Natural killer cell (primary cell): ENCODE data around the gene COX6A1. TPM values are rescaled to one million over a fixed set of nuclear protein-coding genes. Genes with fewer than 3 reads are reported as not detected.

ENCODE experiments used
- ATAC-seq, 3 donors: fragments of 150-1000 bp in 2 of 3; fragments of 200-7000 bp in 1 of 3; cut with Tn5 transposase; 1 replicate in 1 of 3; 2 replicates in 2 of 3; pipeline ENCODE4 v1.10.0; 2021; ENCODE audit warnings: mild to moderate bottlenecking in 2 of 3, moderate library complexity in 2 of 3
- DNase-seq, 2 donors: peaks; one replicate each; pipeline versions ENCODE4 v3.0.0 to v3.0.0-alpha.2; 2013 to 2021; ENCODE audit warnings: mixed read lengths in 1 of 2
- H3K27ac ChIP-seq: one replicate; pipeline ENCODE4 v1.5.1; 2013; ENCODE audit warnings: mild to moderate bottlenecking, low read length
- H3K27me3 ChIP-seq: one replicate; pipeline ENCODE4 v1.6.1; 2013; ENCODE audit warnings: low read length; ENCODE audit not compliant: control insufficient read depth, insufficient read depth
- H3K36me3 ChIP-seq: one replicate; pipeline ENCODE4 v1.6.1; 2013; ENCODE audit warnings: low read length; ENCODE audit not compliant: control insufficient read depth, insufficient read depth
- H3K4me1 ChIP-seq: one replicate; pipeline ENCODE4 v1.6.1; 2013; ENCODE audit warnings: low read length; ENCODE audit not compliant: control insufficient read depth, insufficient read depth
- H3K4me3 ChIP-seq: one replicate; pipeline ENCODE4 v1.5.1; 2013; ENCODE audit warnings: low read length
- H3K9me3 ChIP-seq: one replicate; pipeline ENCODE4 v1.6.1; 2013; ENCODE audit warnings: low read length; ENCODE audit not compliant: control insufficient read depth, insufficient read depth
- H3K27ac Mint-ChIP-seq, 2 donors: one replicate each; pipeline ENCODE4 v1.8.0; 2022; ENCODE audit warnings: mild to moderate bottlenecking in 2 of 2, mixed read lengths in 2 of 2, moderate library complexity in 1 of 2
- H3K27me3 Mint-ChIP-seq, 2 donors: one replicate each; pipeline ENCODE4 v1.8.0; 2022; ENCODE audit warnings: low read depth in 2 of 2, mixed read lengths in 2 of 2
- H3K36me3 Mint-ChIP-seq: one replicate; pipeline ENCODE4 v1.8.0; 2022; ENCODE audit warnings: mixed read lengths
- H3K4me1 Mint-ChIP-seq, 2 donors: one replicate each; pipeline ENCODE4 v1.8.0; 2022; ENCODE audit warnings: mixed read lengths in 2 of 2
- H3K4me3 Mint-ChIP-seq: one replicate; pipeline ENCODE4 v1.8.0; 2022; ENCODE audit warnings: mild to moderate bottlenecking, moderate library complexity, mixed read lengths
- H3K9me3 Mint-ChIP-seq, 2 donors: one replicate each; pipeline ENCODE4 v1.8.0; 2022; ENCODE audit warnings: mixed read lengths in 2 of 2
- CTCF ChIP-seq: fragments of 200-600 bp; IDR thresholded peaks from one replicate; pipeline ENCODE4 v1.8.0; 2022; ENCODE audit warnings: antibody characterized with exemption
- WGBS: methylation state at CpG from one replicate; pipeline ENCODE4 v1.1.7; 2013; ENCODE audit warnings: missing lambda C conversion rate; ENCODE audit not compliant: insufficient coverage; 5-methylcytosine and 5-hydroxymethylcytosine counted together
- intact Hi-C: fragments of 100-400 bp; cut with micrococcal nuclease; formaldehyde crosslinking; loops from one replicate; pipeline ENCODE4 v1.14.2; 2022
- total RNA-seq, 4 donors: library from RNA; stranded (reverse); fragments of 120-200 nt in 1 of 4; gene quantifications; one replicate each; pipeline versions ENCODE4 v1.2.3 to v1.2.4, GENCODE V29; 2013 to 2022

Gene COX6A1
- total RNA-seq, 3 donors from 2014 or later (not counting 1 experiment from before 2014, with no cell fraction given) = 152 to 189 (median 163) TPM

GRCh38 chr12:120453060-120453750, 15.3 kb downstream of the COX6A1 start:
- TF ChIP-seq CTCF = no peak
- DNase-seq = no peak
- H3K36me3 Mint-ChIP-seq = no peaks in the 10 kb centered on the region
- H3K9me3 ChIP-seq = no peaks in the 10 kb centered on the region
- peaks cover 23% of the 10 kb centered on the region for H3K36me3 ChIP-seq
- H3K4me1 Mint-ChIP-seq = peaks cover 0 to 5% of the 10 kb centered on the region in 2 donors
- no peaks in the 10 kb centered on the region for H3K9me3 Mint-ChIP-seq
- H3K27me3 ChIP-seq = no peaks in the 10 kb centered on the region
- no peak overlapping the region for H3K4me3 Mint-ChIP-seq
- no peaks in the 10 kb centered on the region for H3K27me3 Mint-ChIP-seq
- intact Hi-C loops = loop anchor here (5.0 kb wide), 1 partner anchor 44 kb away; the partner anchor contains the start of gene DYNLL1
- no peak for ATAC-seq
- no peak overlapping the region for H3K27ac ChIP-seq
- H3K27ac Mint-ChIP-seq = peak overlapping the region in 1 of 2 donors; percentile 16
- H3K4me3 ChIP-seq = no peak overlapping the region
- H3K4me1 ChIP-seq = no peaks in the 10 kb centered on the region
- 98% methylated on average over 3 of the region's 3 CpGs for WGBS

GRCh38 chr12:120453977-120454376, 16.1 kb downstream of the COX6A1 start:
- peak; percentile 70 for TF ChIP-seq CTCF
- WGBS = 87% methylated on average over 4 of the region's 4 CpGs
- Histone ChIP-seq H3K4me3 (no peak overlapping the region), H3K4me1 (no peaks in the 10 kb centered on the region), H3K27me3 (no peaks in the 10 kb centered on the region), H3K27ac (no peak overlapping the region), H3K9me3 (no peaks in the 10 kb centered on the region), H3K36me3 (peaks cover 29% of the 10 kb centered on the region)
- Mint-ChIP-seq H3K4me1 (peaks cover 0 to 5% of the 10 kb centered on the region in 2 donors), H3K36me3 (no peaks in the 10 kb centered on the region), H3K27me3 (no peaks in the 10 kb centered on the region), H3K9me3 (no peaks in the 10 kb centered on the region), H3K4me3 (no peak overlapping the region), H3K27ac (peak overlapping the region; percentile 16 to 29)
- ATAC-seq (peak; percentile 79 to 96 (median 93)), DNase-seq (peak in 1 of 2 donors; percentile 64)
- intact Hi-C loops = loop anchor here (5.0 kb wide), 1 partner anchor 43 kb away; the partner anchor contains the start of gene DYNLL1

- Mint-ChIP-seq H3K4me1 (peaks cover 0 to 5% of the 10 kb centered on the region in 2 donors), H3K4me3 (no peak overlapping the region), H3K27ac (no peak overlapping the region), H3K9me3 (no peaks in the 10 kb centered on the region), H3K27me3 (no peaks in the 10 kb centered on the region), H3K36me3 (no peaks in the 10 kb centered on the region)
- 93% methylated on average over 7 of the region's 7 CpGs for WGBS
- no peak for TF ChIP-seq CTCF
- DNase-seq = no peak
- H3K27me3 ChIP-seq = no peaks in the 10 kb centered on the region
- H3K4me3 ChIP-seq = no peak overlapping the region
- H3K36me3 ChIP-seq = peaks cover 35% of the 10 kb centered on the region
- H3K27ac ChIP-seq = no peak overlapping the region
- intact Hi-C loops = no loop called here
- no peak for ATAC-seq
- no peaks in the 10 kb centered on the region for H3K9me3 ChIP-seq
- H3K4me1 ChIP-seq = no peaks in the 10 kb centered on the region
Measured at GRCh38 chr12:120455302-120455701, 17.4 kb downstream of the COX6A1 start.
